Kidney tubule cell (primary cell): ENCODE results near the gene NRXN3.

ENCODE experiments used
- DNase-seq: peaks from one replicate; pipeline ENCODE4 v3.0.0-alpha.2; 2018; ENCODE audit warnings: low spot score

The NRXN3 gene

GRCh38 chr14:79476552-79476951 lies 1306.4 kb downstream of the NRXN3 start:
- DNase-seq, result no peak

- no peak for DNase-seq
These were observed 1310.0 kb downstream of the NRXN3 start for GRCh38 chr14:79480212-79480611.

GRCh38 chr14:79482825-79483224 lies 1312.7 kb downstream of the NRXN3 start:
- DNase-seq, result no peak

GRCh38 chr14:79483477-79484388 lies 1313.6 kb downstream of the NRXN3 start:
- DNase-seq, result peak; percentile 81

GRCh38 chr14:79487632-79488031 lies 1317.5 kb downstream of the NRXN3 start:
- no peak for DNase-seq

GRCh38 chr14:79491161-79491560 lies 1321.0 kb downstream of the NRXN3 start:
- no peak for DNase-seq

GRCh38 chr14:79493081-79493645 lies 1323.0 kb downstream of the NRXN3 start:
- DNase-seq, result no peak

GRCh38 chr14:79496701-79497100 lies 1326.5 kb downstream of the NRXN3 start:
- no peak for DNase-seq

GRCh38 chr14:79500489-79500888 lies 1330.3 kb downstream of the NRXN3 start:
- no peak for DNase-seq

GRCh38 chr14:79502136-79502750 lies 1332.1 kb downstream of the NRXN3 start:
- DNase-seq, result no peak

GRCh38 chr14:79502751-79503148 lies 1332.6 kb downstream of the NRXN3 start:
- DNase-seq, result no peak

- peak; percentile 79 for DNase-seq
These were observed 1340.5 kb downstream of the NRXN3 start for GRCh38 chr14:79510659-79511058.

GRCh38 chr14:79511146-79511545 lies 1341.0 kb downstream of the NRXN3 start:
- DNase-seq, result no peak

GRCh38 chr14:79513446-79513845 lies 1343.3 kb downstream of the NRXN3 start:
- no peak for DNase-seq

- peak; percentile 99 for DNase-seq
These were observed 1344.5 kb downstream of the NRXN3 start for GRCh38 chr14:79514700-79515099.

GRCh38 chr14:79515158-79515557 lies 1345.0 kb downstream of the NRXN3 start:
- DNase-seq, result no peak

GRCh38 chr14:79516009-79516408 lies 1345.8 kb downstream of the NRXN3 start:
- no peak for DNase-seq

GRCh38 chr14:79525416-79525815 lies 1355.2 kb downstream of the NRXN3 start:
- no peak for DNase-seq

- DNase-seq, result no peak
These were observed 1358.7 kb downstream of the NRXN3 start for GRCh38 chr14:79528828-79529416.

GRCh38 chr14:79530555-79530954 lies 1360.4 kb downstream of the NRXN3 start:
- DNase-seq, result no peak

GRCh38 chr14:79534703-79535353 lies 1364.7 kb downstream of the NRXN3 start:
- no peak for DNase-seq

- DNase-seq, result no peak
These were observed 1370.2 kb downstream of the NRXN3 start for GRCh38 chr14:79540394-79540793.
